ENCODE data around the gene CAMK4.

CAMK4 gene

GRCh38 chr5:111223787-111224560, at the start of gene CAMK4:
Gene CAMK4 (plus strand): TSS chr5:111224384. CDS start chr5:111224484, 100 bp downstream.
- DNase-seq (ENCODE audit: extremely low read depth in 1 of 2, low read depth in 1 of 2) = peak; percentile 63 to 73

GRCh38 chr5:111183064-111183463, 41.1 kb upstream of the CAMK4 start:
- DNase-seq (ENCODE audit: extremely low read depth in 1 of 2, low read depth in 1 of 2) = no peak

GRCh38 chr5:111187079-111187478, 37.1 kb upstream of the CAMK4 start:
- no peak for DNase-seq (ENCODE audit: extremely low read depth in 1 of 2, low read depth in 1 of 2)

GRCh38 chr5:111194053-111194452, 30.1 kb upstream of the CAMK4 start:
- no peak for DNase-seq (ENCODE audit: extremely low read depth in 1 of 2, low read depth in 1 of 2)

- DNase-seq (ENCODE audit: extremely low read depth in 1 of 2, low read depth in 1 of 2) = no peak
These were observed 29.3 kb upstream of the CAMK4 start for GRCh38 chr5:111194925-111195324.

GRCh38 chr5:111197523-111197922, 26.7 kb upstream of the CAMK4 start:
- DNase-seq (ENCODE audit: extremely low read depth in 1 of 2, low read depth in 1 of 2) = no peak

GRCh38 chr5:111198281-111198966, 25.8 kb upstream of the CAMK4 start:
- DNase-seq (ENCODE audit: extremely low read depth in 1 of 2, low read depth in 1 of 2) = no peak

GRCh38 chr5:111200828-111201227, 23.4 kb upstream of the CAMK4 start:
- no peak for DNase-seq (ENCODE audit: extremely low read depth in 1 of 2, low read depth in 1 of 2)

GRCh38 chr5:111201705-111202104, 22.5 kb upstream of the CAMK4 start:
- no peak for DNase-seq (ENCODE audit: extremely low read depth in 1 of 2, low read depth in 1 of 2)

- no peak for DNase-seq (ENCODE audit: extremely low read depth in 1 of 2, low read depth in 1 of 2)
These were observed 12.8 kb upstream of the CAMK4 start for GRCh38 chr5:111211341-111211740.

GRCh38 chr5:111214052-111214742, 10.0 kb upstream of the CAMK4 start:
- DNase-seq (ENCODE audit: extremely low read depth in 1 of 2, low read depth in 1 of 2) = no peak

- no peak for DNase-seq (ENCODE audit: extremely low read depth in 1 of 2, low read depth in 1 of 2)
These were observed 8.2 kb upstream of the CAMK4 start for GRCh38 chr5:111215971-111216370.

GRCh38 chr5:111221139-111221538, 3.0 kb upstream of the CAMK4 start:
- DNase-seq (ENCODE audit: extremely low read depth in 1 of 2, low read depth in 1 of 2) = no peak

- DNase-seq (ENCODE audit: extremely low read depth in 1 of 2, low read depth in 1 of 2) = no peak
These were observed 940 bp upstream of the CAMK4 start for GRCh38 chr5:111223101-111223786.

GRCh38 chr5:111224561-111225345, 569 bp downstream of the CAMK4 start:
- no peak for DNase-seq (ENCODE audit: extremely low read depth in 1 of 2, low read depth in 1 of 2)

GRCh38 chr5:111225926-111226325, 1.7 kb downstream of the CAMK4 start:
- no peak for DNase-seq (ENCODE audit: extremely low read depth in 1 of 2, low read depth in 1 of 2)

GRCh38 chr5:111226556-111226955, 2.4 kb downstream of the CAMK4 start:
- no peak for DNase-seq (ENCODE audit: extremely low read depth in 1 of 2, low read depth in 1 of 2)

- DNase-seq (ENCODE audit: extremely low read depth in 1 of 2, low read depth in 1 of 2) = no peak
These were observed 3.1 kb downstream of the CAMK4 start for GRCh38 chr5:111227226-111227782.

GRCh38 chr5:111227801-111228200, 3.6 kb downstream of the CAMK4 start:
- DNase-seq (ENCODE audit: extremely low read depth in 1 of 2, low read depth in 1 of 2) = no peak

Measured in activated CD8-positive, alpha-beta memory T cell treated with anti-CD3 and anti-CD28 coated beads for 1 hour (primary cell).